HTERT RPE-1 (cell line): ENCODE results near the gene NFATC2.
"Not testable (repeated sequence)": the region's sequence is repeated elsewhere in the genome, so short reads cannot be mapped to it uniquely, and the experiment has no call there.

Source experiments
- in situ Hi-C: fragments of 300-500 bp; cut with MboI; formaldehyde crosslinking; loops from 4 replicates; pipeline ENCODE4 v1.14.3; 2020; ENCODE audit warnings: low sequenced_read_pairs

The NFATC2 gene

DNA sequence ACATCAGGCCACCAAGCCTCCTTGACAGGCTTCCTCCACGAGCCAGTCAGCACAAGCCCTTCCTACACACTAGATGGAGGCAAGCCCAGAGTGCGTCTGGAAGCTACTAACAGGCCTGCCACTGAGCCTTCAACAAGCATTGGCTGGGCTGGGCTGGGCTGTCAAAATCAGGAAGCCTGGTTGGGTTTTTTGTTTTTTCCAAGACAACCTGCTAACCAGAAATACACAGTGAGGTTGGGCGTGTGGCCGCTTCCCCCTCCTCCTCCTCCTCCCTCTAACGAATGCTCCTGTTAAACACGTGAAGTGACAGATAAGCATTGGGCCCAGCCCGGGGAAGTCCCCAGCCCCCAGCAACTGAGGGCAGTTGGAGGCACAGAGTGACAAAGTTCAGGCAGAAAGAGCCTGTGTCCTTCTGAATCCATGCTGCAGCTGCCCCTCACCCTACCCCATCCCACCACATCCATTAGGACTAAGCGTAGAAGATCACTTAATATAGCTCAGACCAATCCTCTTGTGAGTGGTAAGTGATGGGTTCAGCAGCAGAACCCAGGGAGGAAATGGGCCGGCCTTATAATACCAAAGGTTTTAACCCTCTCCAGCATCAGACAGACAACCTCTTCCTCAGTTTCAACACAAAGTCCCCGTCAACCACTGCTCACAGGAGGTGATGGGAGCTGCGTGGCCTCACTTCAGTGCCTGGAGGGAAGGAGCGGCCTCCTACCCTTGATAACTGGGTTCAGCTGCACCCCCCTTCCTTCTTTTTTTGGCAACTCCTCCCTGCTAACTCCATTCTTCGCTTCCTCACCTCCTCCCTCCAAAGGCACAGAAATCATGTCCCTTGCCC, 1.1 kb downstream of the NFATC2 start:
- in situ Hi-C loops: no loop called here

DNA sequence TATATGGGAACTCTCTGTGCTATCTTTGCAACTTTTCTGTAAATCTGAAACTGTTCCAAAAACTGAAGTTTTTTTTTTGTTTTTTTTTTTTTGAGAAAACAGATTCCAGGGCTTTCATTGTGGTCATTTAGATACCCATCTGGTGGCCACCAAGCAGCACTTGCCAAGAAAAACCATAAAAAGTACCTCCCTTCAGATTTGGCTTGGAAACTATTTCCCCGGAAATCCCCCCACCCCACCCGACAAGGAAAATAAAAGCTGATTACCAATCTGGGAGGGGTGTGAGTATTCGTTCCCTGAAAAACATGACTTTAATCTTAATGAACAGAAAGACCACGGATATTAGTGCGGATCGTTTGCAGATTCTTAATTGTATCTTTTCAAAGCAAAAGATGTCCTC, 1.9 kb downstream of the NFATC2 start:
- in situ Hi-C loops: no loop called here

DNA sequence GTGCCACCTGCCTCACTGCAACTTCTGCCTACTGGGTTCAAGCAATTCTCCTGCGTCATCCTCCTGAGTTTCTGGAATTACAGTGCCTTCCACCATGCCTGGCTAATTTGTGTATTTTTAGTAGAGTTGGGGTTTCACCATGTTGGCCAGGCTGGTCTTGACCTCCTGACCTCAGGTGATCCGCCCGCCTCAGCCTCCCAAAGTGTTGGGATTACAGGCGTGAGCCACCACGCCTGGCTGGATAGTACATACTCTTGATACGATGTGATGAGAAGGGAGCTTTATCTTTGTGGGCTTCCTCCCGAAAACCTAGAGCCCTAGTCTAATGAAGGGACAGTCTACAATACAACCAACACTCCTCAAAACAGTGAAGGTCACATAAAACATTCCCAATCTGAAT, 2.4 kb downstream of the NFATC2 start:
- in situ Hi-C loops: not testable (repeated sequence)

DNA sequence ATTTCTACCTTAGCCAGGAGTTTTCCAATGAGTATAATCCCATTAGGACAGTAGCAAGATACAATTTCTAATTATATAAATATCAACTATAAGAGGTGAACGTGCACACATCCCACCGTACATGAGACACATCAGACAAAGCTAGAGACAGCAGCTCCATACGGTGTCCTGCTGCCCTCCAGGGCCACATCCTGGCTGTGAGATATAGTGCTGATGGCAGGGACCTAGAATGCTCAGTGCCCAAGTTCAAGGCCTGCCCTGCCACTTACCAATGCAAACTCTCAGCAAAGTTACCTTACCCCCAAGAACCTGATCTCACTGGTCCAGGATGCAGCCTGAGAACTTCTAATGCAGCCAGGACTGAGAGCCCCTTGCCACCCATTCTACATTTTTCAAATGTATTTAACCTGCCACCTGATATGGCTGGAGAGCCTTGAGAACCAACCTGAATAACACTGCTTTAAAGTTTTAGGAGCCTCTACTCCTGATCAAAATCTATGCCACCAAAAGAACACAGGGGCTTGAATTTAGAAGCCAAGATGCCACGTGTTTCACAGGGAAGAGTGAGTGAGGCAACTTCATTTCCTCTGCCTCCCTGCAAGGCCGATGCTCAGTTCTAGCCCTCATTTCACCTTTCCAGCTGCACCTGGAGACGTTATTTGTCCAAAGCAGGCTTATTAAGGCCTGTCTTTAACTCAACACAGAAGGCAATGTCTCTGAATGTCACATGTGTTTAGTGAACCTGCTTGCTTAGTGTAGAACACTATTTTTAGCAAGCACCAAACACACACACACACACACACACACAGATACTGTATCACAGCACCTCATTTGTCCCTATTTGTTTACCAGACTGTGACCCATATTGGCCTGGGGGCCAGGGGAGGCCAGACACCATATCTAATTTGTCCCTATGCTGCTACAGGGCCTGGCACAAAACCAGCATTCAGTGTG, 6.1 kb downstream of the NFATC2 start:
- in situ Hi-C loops: no loop called here

DNA sequence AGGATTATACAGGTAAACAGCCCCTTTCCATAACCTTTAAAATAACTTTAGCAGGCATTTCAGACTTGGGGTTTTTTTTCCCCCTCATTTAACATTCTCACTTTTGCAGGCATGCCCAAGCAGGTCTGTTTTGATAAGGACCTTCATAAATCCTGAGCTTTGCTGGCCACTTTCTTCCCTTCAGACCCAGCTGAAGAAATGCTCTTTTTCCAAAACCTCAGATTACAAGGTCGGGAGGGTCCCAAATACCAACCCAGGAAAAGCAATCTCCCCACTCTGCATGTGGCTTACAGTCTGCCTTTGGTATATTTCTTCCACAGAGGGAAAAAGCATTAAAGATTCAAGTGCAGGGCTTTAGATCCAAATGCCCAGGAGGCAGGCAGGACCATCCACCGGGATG, 6.8 kb downstream of the NFATC2 start:
- in situ Hi-C loops: no loop called here

DNA sequence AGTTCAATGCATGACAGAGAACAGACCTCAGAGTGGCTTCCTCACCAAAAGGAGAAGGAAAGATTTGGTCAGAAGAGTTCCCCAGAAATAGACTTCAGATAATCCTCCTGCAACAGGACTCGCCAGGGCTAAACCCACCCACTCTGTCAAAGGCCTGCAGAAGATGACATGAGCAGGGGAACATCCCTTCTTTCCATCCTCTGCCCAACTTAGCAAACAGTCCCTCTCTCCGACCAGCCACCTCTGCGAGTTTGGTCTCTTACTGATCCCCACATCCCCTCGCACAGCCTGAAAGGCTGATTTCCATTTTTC, 7.5 kb downstream of the NFATC2 start:
- in situ Hi-C loops: no loop called here

DNA sequence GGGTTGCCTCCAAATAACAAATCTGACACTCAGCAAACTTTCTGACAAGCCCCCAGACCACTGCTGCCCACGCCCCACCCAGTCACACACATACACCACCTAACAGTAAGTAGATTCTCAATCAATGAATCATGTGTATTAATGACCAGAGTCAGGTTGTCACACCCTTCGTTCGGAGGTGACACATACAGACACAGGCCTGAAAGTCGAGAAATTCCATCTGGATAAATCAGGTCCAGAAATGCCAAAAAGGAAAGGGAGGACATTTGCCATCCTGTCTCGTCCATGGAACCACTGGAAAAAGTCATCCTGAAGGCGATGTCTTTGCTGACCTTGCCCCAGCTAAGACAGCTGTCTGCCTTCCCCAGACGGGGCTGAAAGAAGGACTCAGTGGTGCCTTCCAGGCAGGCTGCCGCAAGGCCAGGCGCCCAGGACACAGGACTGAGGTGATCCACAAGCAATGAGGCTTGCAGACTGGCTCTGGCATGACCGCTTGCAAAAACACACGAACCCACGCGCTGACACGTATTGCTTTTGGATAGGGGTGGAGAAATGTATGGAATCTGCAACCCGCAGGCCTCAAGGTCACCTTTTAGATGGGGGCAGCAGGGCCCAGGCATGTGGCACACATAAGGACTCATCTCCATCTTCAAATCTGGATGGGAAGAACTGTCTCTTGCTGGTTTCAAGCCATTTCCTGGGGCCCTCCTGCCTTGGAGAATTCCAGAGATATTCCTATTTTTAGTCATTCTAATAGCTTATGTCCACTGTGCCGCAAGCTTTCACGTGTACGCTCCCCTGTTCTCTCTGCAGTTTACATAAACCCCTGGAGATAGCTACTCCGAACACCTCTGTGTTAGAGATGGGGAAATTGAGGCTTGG, 9.0 kb downstream of the NFATC2 start:
- in situ Hi-C loops: no loop called here

DNA sequence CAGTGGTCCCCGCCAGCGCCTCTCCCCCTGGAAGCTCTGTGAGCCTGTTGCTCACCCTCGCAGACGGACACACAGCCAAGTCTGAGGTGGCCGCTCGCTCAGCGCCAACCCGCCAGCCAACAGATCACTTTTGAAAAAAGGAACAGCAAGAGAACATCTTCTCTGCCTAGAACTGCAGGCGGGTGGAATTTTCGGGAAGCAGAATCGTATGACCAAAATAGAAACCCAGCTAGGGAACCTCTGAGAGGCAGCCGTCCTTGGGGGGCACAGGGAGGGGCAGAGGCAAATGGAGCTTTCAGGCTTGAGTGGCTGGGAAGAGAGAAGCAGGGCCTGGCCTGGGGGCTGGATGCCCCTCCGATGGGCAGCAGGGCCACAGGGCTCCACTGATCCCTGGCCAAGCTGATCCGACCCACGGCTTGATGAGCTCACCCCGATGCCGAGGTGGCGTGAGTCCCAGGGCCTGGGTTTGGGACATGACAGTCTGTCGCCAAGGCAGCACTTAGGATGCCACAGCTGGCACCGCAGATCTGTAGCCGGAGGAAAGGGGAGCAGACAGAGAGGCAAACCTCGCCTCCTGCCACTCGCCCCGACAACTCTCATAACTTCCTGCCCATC, 9.8 kb downstream of the NFATC2 start:
- in situ Hi-C loops: no loop called here

DNA sequence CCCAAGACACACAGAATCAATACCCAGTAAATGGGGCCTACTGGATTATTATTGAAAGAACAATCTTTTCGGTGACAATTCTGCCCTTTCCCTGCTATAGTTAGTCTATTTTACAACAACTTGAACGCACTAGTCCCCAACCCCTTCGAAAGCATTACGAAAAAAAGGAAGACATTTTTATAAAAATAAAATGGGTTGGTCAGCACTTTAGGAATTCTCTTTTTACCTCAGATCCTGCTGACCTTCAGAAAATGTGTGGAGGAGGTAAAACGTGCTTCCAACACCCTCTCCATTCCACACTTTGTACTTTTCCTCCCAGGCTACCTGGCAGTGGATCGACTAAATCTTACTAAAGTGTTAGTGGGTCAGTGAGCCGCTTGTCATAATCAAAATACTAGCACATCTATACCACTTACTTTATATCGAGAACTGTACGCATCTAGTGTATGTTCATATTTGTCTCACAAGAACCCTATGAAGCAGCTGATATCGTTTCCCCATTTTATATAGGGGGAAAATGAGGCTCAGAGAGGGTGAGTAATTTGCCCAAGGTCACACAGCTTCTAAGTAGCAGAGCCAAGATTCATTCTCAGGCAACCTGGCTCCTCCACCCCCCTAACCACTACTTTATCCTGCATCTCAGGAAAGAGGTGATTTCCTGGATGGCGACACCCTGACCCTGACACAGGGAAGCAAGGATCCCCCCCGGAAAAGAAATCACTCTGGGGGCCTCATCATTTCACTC, 10.6 kb downstream of the NFATC2 start:
- in situ Hi-C loops: no loop called here

DNA sequence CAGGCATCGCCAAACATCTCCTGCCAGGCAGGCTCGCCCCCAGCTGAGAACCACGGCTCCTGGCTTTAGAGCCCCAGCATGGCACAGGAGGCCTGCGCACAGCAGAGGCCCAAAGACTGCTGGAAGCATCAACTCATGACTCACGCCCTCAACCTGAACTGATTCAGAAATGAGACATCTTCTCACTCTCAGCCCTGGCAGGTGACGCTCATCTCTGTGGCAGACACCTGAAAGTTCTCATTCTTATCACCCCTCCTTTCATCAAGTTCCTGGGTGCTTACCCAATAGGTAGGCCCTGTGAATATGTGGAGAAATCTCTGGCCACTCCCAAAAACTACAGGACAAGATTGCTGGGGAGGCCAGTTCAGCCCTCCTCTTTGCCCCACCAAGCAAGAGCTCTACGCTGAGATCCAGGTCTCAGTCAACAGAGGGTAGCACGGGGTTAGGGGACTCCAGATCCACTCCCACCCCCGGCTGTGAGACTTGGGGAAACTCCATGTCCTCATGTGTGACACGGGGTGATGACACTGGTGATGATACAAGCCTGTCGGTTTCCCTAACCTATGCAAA, 11.3 kb downstream of the NFATC2 start:
- in situ Hi-C loops: no loop called here

DNA sequence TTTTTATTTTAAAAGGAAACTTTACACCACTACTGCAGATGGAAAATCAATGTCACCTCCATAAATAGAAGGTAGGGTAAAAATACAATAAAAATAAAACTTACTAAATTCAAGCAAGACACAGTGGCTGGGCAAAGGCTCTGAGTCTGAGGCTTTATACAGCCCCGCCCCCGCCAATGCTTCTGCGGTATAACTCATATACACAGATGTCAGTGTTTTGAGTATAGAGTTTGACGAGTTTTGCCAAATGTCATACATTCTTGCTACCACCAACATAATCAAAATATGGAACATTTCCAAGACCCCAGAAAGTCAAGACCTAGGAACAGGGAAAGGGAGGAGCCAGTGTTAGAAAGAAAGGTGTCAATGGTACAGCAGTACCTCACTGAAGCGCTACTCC, 12.8 kb downstream of the NFATC2 start:
- in situ Hi-C loops: no loop called here

DNA sequence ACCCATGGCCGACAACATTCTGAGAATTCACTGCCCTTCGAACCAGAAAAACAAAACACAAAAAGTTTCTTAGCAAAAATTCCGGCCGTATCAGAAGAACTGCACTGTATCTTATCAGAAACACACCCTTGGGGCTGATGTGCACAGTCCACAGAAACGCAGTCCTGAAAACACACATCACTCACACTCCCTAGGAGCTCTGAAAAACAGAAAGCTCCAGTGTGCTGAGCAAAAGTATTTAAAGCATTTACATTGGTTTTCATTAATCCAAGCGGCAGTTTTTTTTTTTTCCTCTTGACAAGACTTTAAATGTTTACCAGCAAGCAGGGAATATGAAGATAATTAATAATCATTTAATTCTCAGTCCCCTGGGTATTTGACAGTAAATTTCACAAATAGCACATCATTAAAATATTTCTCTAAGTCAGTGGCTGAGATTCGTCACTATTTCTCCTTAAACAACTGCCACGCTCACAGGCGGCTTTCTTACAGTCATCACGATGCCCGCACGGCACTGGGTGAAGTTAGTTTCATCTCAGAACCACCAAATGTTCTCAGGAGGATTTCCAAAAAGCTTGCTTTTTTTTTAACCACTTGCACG, 13.3 kb downstream of the NFATC2 start:
- in situ Hi-C loops: no loop called here

DNA sequence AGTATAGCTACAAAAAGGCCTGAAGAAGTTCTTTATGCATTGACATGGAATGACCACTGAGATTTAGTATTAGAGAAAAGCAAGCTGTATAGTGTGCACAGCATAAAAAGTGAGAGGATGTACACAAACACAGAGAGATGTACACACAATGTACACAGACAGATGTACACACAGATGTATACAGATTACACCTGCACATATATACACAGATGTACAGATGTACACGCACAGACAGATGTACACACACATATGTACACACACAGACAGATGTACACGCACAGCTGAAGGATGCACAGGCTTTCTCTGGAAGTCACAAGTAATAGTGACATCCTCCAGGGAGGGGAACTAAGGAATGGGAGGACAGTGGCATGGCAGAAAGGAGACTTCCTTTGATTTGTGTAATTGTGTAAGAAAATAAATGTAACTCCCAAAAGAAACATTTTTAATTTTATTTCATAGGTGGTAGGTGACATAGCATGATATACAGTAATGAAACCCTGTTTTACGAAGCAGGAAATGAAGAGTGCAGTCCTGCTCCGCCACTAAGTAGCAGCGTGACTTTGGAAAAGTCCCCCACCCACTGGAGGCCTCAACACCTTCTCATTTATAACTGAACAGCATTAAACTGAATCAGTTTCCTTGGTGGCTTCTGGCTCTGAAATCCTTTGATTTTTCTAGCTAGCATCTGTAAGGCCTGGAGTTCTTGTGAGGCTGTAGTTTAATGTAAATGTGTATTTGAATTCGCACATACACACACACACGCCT, 14.1 kb downstream of the NFATC2 start:
- in situ Hi-C loops: no loop called here

DNA sequence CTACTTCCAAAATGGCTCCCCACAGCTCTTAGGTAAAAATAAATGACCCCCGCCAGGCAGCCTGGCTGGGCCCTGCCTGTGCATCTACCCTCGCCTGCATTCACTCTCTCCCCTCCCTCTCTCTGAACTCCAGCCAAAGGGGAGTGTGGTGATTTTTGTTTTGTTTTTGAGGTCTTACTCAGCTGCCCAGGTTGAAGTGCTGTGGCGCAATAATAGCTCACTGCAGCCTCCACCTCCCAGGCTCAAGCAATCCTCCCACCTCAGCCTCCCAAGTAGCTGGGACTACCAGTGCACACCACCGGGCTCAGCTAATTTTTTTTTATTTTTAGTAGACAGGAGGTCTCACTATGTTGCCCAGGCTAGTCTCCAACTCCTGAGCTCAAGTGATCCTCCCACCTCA, 15.8 kb downstream of the NFATC2 start:
- in situ Hi-C loops: no loop called here

DNA sequence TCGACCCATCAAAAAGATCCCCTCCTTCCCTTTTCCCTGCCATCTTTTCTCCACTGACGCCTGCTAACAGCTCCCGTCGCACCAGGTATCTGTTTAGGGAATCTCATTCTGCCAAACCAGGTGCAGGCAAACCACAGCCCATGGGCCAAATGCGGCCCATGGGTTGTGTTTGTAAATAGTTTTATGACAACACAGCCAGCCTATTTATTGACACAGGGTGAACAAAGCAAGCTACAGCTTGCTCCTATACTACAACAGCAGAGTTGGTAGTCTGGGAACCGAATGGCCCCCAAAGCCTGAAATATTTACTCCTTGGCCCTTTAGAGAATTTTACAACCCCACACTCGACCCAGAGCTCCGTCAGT, 16.4 kb downstream of the NFATC2 start:
- in situ Hi-C loops: no loop called here

DNA sequence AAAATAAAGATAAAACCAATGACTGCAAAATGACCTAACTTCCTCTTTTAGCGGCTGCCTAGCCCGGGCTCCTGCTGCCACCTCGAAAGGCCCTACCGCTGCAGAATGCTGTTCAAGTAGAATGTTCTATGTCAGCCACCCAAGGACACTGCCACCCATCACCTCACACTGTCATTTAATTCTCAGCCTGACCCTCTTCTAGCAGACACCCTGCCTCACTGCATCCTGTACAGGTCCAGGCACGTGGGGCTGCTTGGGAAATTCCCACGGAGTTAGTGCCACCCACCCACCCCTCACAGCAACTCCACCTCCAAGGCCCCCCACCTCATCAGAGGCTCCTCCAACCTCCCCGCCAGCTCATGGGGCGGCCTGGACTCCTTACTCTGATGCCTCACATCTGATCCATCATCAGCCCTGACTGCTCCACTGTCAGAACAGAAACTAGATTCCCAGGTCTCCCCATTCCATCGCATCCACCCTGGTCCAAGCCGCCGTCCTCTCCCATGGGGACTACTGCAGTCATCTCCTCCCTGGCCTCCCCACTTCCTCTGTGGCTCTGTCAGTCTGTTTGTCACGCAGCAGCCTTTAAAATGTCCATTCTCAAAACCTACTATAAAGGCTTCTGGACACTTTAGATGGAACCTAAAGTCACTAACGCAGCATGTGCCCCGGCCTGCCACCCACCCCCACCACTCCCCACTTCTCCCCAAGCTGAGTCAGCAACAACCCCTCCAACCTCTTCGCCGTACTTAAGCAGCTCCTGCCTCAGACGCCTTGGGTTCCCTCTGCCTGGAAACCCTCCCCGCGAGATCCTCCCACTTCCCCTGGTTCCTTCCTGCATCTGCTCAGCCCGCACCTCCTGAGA, 17.0 kb downstream of the NFATC2 start:
- in situ Hi-C loops: no loop called here

DNA sequence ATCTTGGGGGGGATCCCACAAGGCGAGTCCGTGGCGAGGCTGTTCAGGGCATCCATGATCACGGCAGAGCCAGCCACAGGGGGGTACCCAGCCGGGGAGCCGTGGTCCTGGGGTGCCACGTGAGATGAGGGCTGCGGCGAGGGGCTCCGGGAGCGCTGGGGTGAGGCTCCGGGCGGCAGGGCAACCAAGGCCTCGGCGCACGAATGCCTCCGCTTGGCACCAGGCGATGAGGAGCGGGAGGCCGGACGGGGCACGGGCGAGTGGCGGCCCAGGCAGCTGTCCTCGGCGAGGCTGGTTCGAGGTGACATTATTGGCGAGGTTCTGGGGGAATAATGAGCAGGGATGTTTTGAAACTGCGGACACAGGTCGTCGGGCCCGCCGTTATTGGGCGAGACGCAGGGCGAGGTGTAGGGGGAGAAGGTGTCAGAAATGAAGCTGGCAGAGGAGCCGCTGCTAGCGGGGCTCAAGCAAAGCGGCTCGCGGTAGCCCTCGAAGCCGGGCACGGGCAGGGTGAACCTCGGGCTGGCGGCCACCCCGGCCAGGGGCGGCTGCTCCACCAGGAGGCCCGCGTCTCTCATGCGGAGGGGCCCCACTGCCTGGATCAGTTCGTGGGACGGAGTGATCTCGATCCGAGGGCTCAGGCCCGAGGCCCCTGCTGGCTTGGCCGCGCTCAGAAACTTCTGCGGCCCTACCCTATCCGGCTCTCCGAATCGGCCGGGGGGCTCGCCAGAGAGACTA, 19.1 kb downstream of the NFATC2 start:
- in situ Hi-C loops: no loop called here
